Ovary (tissue), 3 donors: ENCODE results near the gene SULT1C3.

Source experiments
- POLR2A ChIP-seq: fragments of 450-650 bp; IDR thresholded peaks from one replicate; pipeline ENCODE4 v1.6.1; 2017; ENCODE audit warnings: antibody characterized with exemption, mild to moderate bottlenecking, moderate library complexity
- TF ChIP-seq, protein P1 (sequence below), 3 donors: fragments of 450-650 bp in 2 of 3; fragments of 200-600 bp in 1 of 3; IDR thresholded peaks; one replicate each; pipeline versions ENCODE4 v1.5.1 to v1.8.0; 2016 to 2022; ENCODE audit warnings: antibody characterized with exemption in 3 of 3, mild to moderate bottlenecking in 1 of 3
- donor health status: DM: no; HTN: no; CAD: no.

DNA sequence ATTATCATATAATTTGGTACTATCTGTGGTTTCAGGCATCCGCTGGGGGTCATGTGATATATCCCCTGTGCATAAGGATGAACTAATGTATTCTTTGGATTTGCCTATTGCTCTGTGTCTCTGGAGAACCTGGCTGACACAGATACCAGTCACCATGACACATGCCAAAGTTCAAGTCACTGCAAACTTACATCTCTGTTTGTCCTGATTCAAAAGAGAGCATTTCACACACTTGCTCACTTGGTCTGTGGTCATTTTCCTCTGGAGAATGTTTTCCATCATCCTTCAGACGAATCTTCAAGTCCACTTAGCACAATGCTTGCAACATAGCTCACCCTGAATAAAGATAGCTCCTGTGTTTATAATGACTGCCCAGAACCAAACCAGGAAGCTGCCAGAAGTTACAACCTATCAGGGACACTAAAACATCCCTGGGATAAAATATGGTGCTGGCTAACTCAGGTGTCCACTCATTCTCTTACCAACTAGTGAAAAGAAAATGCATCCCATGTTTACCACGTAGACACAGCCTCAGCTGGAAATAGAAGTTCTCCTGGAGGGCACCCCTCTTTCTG is 18.1 kb downstream of the SULT1C3 start:
- TF ChIP-seq, protein P1, sequence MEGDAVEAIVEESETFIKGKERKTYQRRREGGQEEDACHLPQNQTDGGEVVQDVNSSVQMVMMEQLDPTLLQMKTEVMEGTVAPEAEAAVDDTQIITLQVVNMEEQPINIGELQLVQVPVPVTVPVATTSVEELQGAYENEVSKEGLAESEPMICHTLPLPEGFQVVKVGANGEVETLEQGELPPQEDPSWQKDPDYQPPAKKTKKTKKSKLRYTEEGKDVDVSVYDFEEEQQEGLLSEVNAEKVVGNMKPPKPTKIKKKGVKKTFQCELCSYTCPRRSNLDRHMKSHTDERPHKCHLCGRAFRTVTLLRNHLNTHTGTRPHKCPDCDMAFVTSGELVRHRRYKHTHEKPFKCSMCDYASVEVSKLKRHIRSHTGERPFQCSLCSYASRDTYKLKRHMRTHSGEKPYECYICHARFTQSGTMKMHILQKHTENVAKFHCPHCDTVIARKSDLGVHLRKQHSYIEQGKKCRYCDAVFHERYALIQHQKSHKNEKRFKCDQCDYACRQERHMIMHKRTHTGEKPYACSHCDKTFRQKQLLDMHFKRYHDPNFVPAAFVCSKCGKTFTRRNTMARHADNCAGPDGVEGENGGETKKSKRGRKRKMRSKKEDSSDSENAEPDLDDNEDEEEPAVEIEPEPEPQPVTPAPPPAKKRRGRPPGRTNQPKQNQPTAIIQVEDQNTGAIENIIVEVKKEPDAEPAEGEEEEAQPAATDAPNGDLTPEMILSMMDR (IDR thresholded peaks at IDR 0.05) = no peak
- TF ChIP-seq POLR2A = no peak
